ENCODE measurements around the gene CEMIP.

GRCh38 chr15:80890341-80891005 lies 111.3 kb downstream of the CEMIP start:
- TF ChIP-seq, protein P1, sequence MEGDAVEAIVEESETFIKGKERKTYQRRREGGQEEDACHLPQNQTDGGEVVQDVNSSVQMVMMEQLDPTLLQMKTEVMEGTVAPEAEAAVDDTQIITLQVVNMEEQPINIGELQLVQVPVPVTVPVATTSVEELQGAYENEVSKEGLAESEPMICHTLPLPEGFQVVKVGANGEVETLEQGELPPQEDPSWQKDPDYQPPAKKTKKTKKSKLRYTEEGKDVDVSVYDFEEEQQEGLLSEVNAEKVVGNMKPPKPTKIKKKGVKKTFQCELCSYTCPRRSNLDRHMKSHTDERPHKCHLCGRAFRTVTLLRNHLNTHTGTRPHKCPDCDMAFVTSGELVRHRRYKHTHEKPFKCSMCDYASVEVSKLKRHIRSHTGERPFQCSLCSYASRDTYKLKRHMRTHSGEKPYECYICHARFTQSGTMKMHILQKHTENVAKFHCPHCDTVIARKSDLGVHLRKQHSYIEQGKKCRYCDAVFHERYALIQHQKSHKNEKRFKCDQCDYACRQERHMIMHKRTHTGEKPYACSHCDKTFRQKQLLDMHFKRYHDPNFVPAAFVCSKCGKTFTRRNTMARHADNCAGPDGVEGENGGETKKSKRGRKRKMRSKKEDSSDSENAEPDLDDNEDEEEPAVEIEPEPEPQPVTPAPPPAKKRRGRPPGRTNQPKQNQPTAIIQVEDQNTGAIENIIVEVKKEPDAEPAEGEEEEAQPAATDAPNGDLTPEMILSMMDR (IDR thresholded peaks at IDR 0.05), result no peak
- TF ChIP-seq POLR2A (IDR thresholded peaks at IDR 0.05), result no peak
- no peak for TF ChIP-seq POLR2AphosphoS5 (IDR thresholded peaks at IDR 0.05)
- TF ChIP-seq EP300 (IDR thresholded peaks at IDR 0.05; ENCODE audit: low read depth), result no peak

Measured in transverse colon (tissue), 4 donors.